HG02571 (cell line): ENCODE results near the gene CLASP2.
"Not testable (repeated sequence)": the region's sequence is repeated elsewhere in the genome, so short reads cannot be mapped to it uniquely, and the experiment has no call there.

Experiments
- ATAC-seq: cut with Tn5 transposase; IDR thresholded peaks from one replicate; pipeline ENCODE4 v1.9.1; 2021; ENCODE audit warnings: mild to moderate bottlenecking, moderate library complexity; ENCODE audit not compliant: unreplicated experiment

The CLASP2 gene

GRCh38 chr3:33717866-33718594, at the start of gene CLASP2:
CLASP2 (minus strand) TSS chr3:33718254; CDS start chr3:33718002, 252 bp downstream.
- ATAC-seq, result peak; percentile 95

GRCh38 chr3:33758864-33759263, 40.8 kb upstream of the CLASP2 start:
- ATAC-seq, result no peak

- ATAC-seq, result no peak
Observed at GRCh38 chr3:33758281-33758680, 40.2 kb upstream of the CLASP2 start.

GRCh38 chr3:33754391-33754790, 36.3 kb upstream of the CLASP2 start:
- not testable (repeated sequence) for ATAC-seq

GRCh38 chr3:33751336-33751735, 33.3 kb upstream of the CLASP2 start:
- ATAC-seq, result no peak

- no peak for ATAC-seq
Observed at GRCh38 chr3:33750211-33750548, 32.1 kb upstream of the CLASP2 start.

- no peak for ATAC-seq
Observed at GRCh38 chr3:33749546-33750210, 31.6 kb upstream of the CLASP2 start.

GRCh38 chr3:33746416-33747116, 28.5 kb upstream of the CLASP2 start:
- ATAC-seq, result no peak

- no peak for ATAC-seq
Observed at GRCh38 chr3:33737146-33737545, 19.1 kb upstream of the CLASP2 start.

- no peak for ATAC-seq
Observed at GRCh38 chr3:33732394-33732793, 14.3 kb upstream of the CLASP2 start.

- peak; percentile 71 for ATAC-seq
Observed at GRCh38 chr3:33729993-33730392, 11.9 kb upstream of the CLASP2 start.

- no peak for ATAC-seq
Observed at GRCh38 chr3:33724256-33724655, 6.2 kb upstream of the CLASP2 start.

GRCh38 chr3:33722626-33723370, 4.7 kb upstream of the CLASP2 start:
- no peak for ATAC-seq

- ATAC-seq, result no peak
Observed at GRCh38 chr3:33722191-33722590, 4.1 kb upstream of the CLASP2 start.

GRCh38 chr3:33718595-33718907, 497 bp upstream of the CLASP2 start:
- ATAC-seq, result peak; percentile 1

- ATAC-seq, result peak; percentile 60
Observed at GRCh38 chr3:33717616-33717865, 513 bp downstream of the CLASP2 start.

GRCh38 chr3:33716227-33716626, 1.8 kb downstream of the CLASP2 start:
- ATAC-seq, result no peak

GRCh38 chr3:33711100-33711499, 7.0 kb downstream of the CLASP2 start:
- no peak for ATAC-seq

- no peak for ATAC-seq
Observed at GRCh38 chr3:33706056-33706455, 12.0 kb downstream of the CLASP2 start.

- no peak for ATAC-seq
Observed at GRCh38 chr3:33704891-33705290, 13.2 kb downstream of the CLASP2 start.

- ATAC-seq, result no peak
Observed at GRCh38 chr3:33699275-33699674, 18.8 kb downstream of the CLASP2 start.

GRCh38 chr3:33694944-33695343, 23.1 kb downstream of the CLASP2 start:
- no peak for ATAC-seq
